ENCODE results near the gene LRRC46.

The LRRC46 gene

GRCh38 chr17:47834756-47835155 lies 3.3 kb downstream of the LRRC46 start:
- DNase-seq (ENCODE audit: low read depth) = no peak

GRCh38 chr17:47836601-47837000 lies 5.1 kb downstream of the LRRC46 start:
- DNase-seq (ENCODE audit: low read depth) = no peak

GRCh38 chr17:47837401-47838039 lies 6.0 kb downstream of the LRRC46 start:
- no peak for DNase-seq (ENCODE audit: low read depth)

DNA sequence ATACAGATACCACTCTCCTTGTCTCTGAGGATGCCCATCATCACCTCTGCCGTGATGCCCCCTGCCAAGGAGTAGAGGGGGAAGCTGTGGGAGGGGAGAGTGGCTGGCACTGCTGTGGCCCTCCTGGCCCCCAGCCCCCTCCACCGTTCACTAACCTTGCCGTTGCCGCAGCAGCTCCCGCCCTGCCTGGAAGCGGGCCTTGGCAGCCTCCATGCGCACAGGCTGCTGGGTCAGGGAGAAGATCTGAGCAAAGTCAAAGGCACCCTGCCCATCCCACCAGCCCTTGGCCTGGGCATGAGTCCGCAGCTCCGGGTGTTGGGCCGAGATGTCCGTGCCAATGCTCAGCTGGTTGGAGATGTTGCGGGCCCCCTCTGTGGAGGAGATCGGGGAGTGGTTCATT lies 7.2 kb downstream of the LRRC46 start:
- no peak for DNase-seq (ENCODE audit: low read depth)

DNA sequence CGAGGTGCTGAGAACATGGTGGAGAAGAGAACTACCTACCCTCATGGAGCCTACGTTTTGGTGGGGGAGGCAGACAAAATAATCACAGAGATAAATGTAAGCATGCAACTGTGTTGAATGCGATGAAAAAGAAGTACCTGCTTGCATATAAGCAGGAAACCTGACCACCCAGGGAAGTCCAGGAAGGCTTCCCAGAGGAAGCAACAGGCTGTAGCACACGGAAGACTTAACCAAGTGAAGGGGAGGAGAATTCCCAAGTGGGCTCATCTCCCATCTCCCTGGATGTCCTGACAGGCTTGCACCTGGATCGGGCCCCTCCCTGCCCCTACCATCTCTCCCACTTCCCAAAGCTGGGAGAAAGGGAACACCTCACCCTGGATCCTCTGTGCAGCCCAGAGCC lies 7.6 kb downstream of the LRRC46 start:
- no peak for DNase-seq (ENCODE audit: low read depth)

GRCh38 chr17:47840001-47840741 lies 8.7 kb downstream of the LRRC46 start:
- DNase-seq (ENCODE audit: low read depth) = no peak

DNA sequence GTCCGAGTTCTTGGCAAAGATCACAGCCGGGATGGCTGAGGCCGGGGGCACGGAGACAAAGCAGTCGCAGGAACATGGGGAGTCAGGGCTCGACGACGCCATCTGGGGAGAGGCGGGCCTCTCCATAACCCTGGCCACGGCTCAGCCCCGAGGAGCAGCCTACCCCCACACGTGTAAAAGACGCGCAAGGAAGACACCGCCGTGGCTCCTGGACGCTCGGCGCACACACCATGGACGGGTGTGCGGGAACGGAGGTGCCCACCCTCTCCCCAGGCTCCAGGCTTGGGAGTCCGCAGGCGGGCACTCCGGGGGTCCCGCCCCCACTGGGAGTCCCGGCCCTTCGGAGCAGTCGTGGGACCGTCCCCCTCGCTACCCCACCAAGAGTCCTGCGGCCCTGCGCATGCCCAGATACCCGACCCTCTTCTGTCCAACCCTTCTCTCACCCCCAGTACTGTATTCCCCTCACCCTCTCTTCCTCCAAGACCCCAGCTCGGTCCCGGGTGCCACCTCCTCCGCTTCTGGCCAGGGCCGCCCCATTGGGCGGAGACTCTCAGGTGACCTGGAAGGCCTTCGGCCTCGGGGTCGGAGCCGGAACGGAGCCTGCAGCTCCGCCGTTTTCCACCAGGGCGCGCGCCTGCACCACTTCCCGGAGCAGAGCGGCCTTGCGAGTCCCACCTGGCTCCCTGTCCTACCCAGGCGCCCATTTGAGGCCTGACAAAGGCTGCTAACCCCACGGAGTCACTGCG lies 9.4 kb downstream of the LRRC46 start, which contains the start of gene SCRN2:
SCRN2 (minus strand) TSS at position 532 of the 746 bp plus-strand sequence; CDS start at position 102, 430 bp downstream.
- peak; percentile 68 for DNase-seq (ENCODE audit: low read depth)

DNA sequence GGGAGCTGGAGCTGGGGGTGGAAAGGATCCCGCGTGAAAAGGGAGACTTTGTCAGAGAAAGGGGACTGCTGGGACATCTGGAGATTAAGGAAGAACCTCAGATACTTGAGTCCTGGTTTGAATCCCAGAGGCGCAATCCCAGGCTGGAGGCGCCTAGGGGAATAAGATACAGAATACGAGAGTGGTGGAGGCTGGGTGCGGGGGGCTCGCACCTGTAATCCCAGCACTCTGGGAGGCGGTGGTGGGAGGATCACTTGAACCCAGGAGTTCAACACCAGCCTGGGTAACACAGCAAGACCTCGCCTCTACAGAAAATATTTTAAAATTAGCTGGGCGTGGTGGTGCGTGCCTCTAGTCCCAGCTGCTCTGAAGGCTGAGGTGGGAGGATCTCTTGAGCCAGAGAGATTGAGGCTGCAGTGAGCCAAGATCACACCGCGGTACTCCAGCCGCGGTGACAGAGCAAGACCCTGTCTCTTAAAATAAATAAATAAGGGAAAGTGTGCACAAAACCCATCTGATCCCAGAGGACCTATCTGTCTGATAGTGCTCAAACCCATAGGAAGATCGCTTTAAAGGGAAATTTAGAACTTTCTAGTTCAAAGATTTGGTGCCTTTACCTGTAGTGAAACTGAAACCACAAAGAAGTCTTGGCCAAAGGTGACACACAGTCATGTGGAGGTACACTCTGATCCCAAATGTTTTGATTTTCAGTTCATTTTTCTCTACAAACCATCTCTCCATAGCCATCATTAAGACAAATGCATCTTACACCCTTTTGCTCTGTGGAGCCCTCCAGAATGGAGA lies 10.2 kb downstream of the LRRC46 start:
- DNase-seq (ENCODE audit: low read depth) = no peak

DNA sequence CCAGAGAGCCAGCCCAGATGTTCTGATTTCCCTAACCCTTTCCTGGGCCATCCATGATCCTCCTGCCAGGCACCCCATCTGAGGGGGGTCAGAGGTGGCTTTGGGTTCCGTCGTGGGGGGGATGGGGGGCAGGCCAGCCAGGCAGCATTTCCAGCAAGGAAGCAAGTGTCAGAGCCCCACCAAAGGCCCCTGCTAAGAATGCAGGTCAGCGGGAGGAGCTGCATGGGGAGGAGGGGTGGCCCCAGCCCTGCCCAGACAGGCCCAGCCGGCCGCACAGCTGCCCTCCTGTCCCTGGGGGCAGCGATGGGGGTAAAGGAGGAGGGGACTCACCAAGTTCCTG lies 11.9 kb downstream of the LRRC46 start:
- no peak for DNase-seq (ENCODE audit: low read depth)

DNA sequence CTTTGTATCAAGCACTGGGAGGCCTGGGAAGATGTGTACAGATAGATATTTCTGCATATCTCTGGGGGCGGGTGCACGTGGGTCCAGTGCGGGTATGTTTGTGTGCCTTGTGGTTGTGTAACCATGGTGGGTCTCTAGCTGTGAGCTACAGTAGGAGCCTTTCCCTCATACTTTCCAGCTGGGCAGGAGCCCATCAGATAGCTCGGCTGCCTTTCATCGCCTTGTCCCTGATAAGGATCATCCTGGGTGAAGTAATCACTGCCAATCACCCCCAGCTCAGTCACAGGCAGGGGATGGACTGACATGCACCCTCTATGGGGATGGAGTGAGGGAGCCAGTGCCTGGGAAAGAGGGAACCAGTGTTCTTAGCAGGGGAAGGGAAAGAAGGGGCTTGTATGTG lies 12.8 kb downstream of the LRRC46 start:
- no peak for DNase-seq (ENCODE audit: low read depth)

DNA sequence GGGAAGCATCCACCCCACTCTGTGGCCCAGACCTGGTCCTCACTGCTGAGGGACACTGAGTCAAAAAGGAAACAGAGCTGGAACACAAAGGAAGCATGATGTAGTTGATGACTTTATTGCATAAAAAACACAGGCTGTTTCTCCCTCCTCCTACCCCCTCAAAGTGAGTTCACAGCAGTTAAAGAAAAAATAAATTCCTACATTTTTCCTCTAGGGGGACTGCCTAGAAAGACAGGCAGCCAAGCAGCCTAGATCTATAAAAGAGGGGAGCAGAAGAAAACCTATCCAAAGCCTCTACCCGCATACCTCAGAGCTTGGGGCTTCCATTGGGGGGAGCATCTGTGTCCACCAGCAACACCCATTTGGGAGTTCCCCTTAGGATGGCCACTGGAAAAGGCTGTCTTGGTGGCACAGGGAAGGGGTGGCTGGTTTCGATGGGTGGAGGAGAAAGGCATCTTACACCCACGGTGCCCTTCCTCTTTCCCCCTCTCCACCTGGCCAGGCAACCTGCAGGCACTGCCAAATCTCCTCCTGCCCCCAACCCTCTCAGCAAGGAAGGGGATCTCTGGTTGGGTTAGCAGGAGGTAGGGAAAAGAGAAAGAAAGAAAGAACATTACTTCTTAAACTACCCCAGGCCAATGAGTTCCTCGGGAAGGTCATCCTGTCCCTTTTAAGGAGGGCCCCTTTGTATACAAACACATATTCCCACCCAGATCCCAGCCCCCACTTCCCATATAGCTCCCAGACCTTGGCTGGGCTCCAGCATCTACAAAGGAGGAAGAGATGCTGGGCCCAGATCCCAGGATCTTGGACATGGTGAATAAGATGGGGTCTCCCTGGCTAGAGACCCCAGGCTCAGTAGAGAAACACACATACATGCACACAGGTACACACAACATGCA lies 13.6 kb downstream of the LRRC46 start:
- no peak for DNase-seq (ENCODE audit: low read depth)

DNA sequence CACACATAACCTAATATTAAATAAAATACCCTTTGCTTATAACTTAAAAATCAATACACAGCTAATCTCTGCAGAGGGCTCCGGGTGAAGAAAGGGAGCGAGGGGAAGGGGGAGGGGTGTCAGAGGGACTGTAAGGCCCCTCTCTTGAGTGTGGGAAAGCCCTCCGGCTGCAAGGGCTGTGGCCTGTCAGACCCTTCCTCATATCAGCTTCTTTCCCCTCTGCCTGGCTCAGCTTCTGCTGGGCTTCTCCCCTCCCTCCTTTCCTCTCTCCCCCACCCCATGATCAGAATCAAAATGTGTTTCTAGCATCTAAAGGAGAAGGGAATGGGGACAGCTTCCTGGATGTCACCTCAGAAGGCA lies 14.2 kb downstream of the LRRC46 start:
- no peak for DNase-seq (ENCODE audit: low read depth)

- no peak for DNase-seq (ENCODE audit: low read depth)
Measured at GRCh38 chr17:47846716-47847340, 15.4 kb downstream of the LRRC46 start.

- DNase-seq (ENCODE audit: low read depth) = no peak
Measured at GRCh38 chr17:47847341-47848197, 16.1 kb downstream of the LRRC46 start.

- DNase-seq (ENCODE audit: low read depth) = no peak
Measured at GRCh38 chr17:47848198-47848513, 16.7 kb downstream of the LRRC46 start.

GRCh38 chr17:47850373-47850691 lies 18.9 kb downstream of the LRRC46 start:
- DNase-seq (ENCODE audit: low read depth) = no peak

- no peak for DNase-seq (ENCODE audit: low read depth)
Measured at GRCh38 chr17:47850692-47851573, 19.5 kb downstream of the LRRC46 start, which contains the start of gene SP6. Gene SP6, minus strand, starts transcription at chr17:47851163. Its CDS starts 2,734 bp downstream, at chr17:47848429.

DNA sequence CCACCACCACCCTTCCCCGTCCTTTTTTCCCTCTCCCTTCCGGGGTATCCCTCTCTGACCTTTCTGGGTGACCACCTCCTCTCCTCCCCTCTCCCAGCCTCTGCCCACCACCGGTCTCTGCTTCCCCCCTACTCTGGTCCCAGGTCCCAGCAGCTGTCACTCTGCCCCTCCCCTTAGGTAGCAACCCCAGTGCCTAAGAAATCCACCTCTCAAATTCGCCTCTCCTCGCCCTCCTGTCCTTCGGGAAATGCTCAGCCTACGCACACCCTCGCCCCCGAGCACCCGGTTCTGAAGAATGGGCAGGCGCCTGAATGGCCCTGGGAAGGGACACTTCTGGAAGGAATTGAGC lies 20.3 kb downstream of the LRRC46 start:
- no peak for DNase-seq (ENCODE audit: low read depth)
